RWPE1 (cell line): ENCODE results near the gene CEP104.

ENCODE experiments used
- CTCF ChIA-PET: fragments of 350-600 bp; sonication (Branson Sonifier 250); formaldehyde crosslinking; extraction: SDS; loops from one replicate; lab custom pipeline; 2021; lab: Yijun Ruan, JAX
- POLR2A ChIA-PET: fragments of 400-600 bp; formaldehyde crosslinking; extraction: SDS; loops from one replicate; lab custom pipeline; 2020; ENCODE audit warnings: antibody characterized with exemption; ENCODE audit not compliant: low non-redundant PET; lab: Yijun Ruan, JAX
- DNase-seq: peaks from one replicate; pipeline ENCODE4 v3.0.0; 2012; ENCODE audit warnings: low spot score
- H3K27ac ChIP-seq: fragments of 450-650 bp; 2 replicates; pipeline ENCODE4 v1.5.1; 2017
- CTCF ChIP-seq: fragments of 450-650 bp; conservative IDR thresholded peaks from 2 replicates; pipeline ENCODE4 v1.5.1; 2017; ENCODE audit warnings: low read depth, mild to moderate bottlenecking

CEP104 gene

GRCh38 chr1:3895279-3895950 is 38.4 kb upstream of the CEP104 start:
- no peak for DNase-seq
- CTCF ChIA-PET, result no interaction called here
- POLR2A ChIA-PET, result no interaction called here
- H3K27ac ChIP-seq, result no peak overlapping the region
- TF ChIP-seq CTCF, result no peak

- no peak for DNase-seq
- TF ChIP-seq CTCF, result no peak
- no peak overlapping the region for H3K27ac ChIP-seq
- ChIA-PET CTCF (interaction anchor here (0.7 kb wide), 1 partner anchor 597 kb away, joined by 3 read pairs; no protein-coding TSS in a partner anchor), POLR2A (no interaction called here)
These were observed 37.7 kb upstream of the CEP104 start for GRCh38 chr1:3894626-3895278.

- ChIA-PET POLR2A (no interaction called here), CTCF (no interaction called here)
- DNase-seq, result no peak
- TF ChIP-seq CTCF, result no peak
- H3K27ac ChIP-seq, result no peak overlapping the region
These were observed 36.2 kb upstream of the CEP104 start for GRCh38 chr1:3893190-3893589.

GRCh38 chr1:3892748-3893147 is 35.7 kb upstream of the CEP104 start:
- H3K27ac ChIP-seq, result no peak overlapping the region
- ChIA-PET CTCF (no interaction called here), POLR2A (no interaction called here)
- no peak for DNase-seq
- TF ChIP-seq CTCF, result no peak

- DNase-seq, result no peak
- ChIA-PET CTCF (no interaction called here), POLR2A (no interaction called here)
- TF ChIP-seq CTCF, result no peak
- H3K27ac ChIP-seq, result no peak overlapping the region
These were observed 34.4 kb upstream of the CEP104 start for GRCh38 chr1:3891329-3891865.

GRCh38 chr1:3890389-3891328 is 33.6 kb upstream of the CEP104 start:
- ChIA-PET CTCF (no interaction called here), POLR2A (no interaction called here)
- no peak for TF ChIP-seq CTCF
- H3K27ac ChIP-seq, result no peak overlapping the region
- no peak for DNase-seq
